UCSD-AML1 (cell line): ENCODE data around the gene OXSR1.

Experiments
- DNase-seq: peaks from one replicate; lab custom pipeline; 2025; ENCODE audit not compliant: unreplicated experiment; lab: John Stamatoyannopoulos, UW

The OXSR1 gene

DNA sequence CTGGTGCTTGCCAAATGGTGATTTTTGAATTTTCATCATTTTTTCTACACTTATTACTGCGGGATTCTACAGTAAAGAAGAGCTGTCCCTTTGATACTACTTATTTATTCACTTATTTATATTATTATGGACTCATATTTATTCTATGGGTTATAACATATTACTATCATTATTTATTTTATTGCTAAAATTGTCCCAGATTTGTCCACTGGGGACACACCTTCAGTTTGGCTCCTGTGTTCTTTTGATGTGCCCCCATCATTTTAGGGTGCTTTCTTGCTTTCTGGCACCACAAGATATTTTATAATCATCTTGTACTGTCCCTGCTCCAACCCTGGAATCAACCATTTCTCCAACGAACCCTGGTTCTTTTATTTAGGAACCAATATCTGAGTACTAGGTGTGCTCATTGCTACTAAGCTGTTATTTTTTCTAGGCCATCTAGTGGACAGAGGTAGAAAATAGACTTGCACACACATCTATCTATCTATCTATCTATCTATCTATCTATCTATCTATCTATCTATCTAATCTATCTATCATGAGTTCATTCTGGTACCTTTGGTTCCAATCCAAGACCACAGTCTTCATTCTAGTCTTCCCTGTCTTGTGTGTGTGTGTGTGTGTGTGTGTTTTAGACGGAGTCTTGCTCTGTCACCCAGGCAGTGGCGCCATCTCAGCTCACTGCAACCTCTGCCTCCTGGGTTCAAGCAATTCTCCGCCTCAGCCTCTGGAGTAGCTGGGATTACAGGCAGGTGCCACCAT, 132.8 kb downstream of the OXSR1 start:
- no peak for DNase-seq
